IMR-90 (cell line): ENCODE data around the gene UGGT2. TPM values are rescaled to one million over a fixed set of nuclear protein-coding genes. Genes with fewer than 3 reads are reported as not detected.
A peak's percentile ranks its signal among the peaks of the same experiment; 100 is the strongest.

ENCODE experiments used
- ATAC-seq: fragments of 200-7000 bp; cut with Tn5 transposase; 2 replicates; pipeline ENCODE4 v1.9.1; 2020; ENCODE audit warnings: low read depth, mild to moderate bottlenecking, moderate library complexity
- BruUV-seq: library from RNA; stranded (reverse); fragments of 400-500 nt; replicated peaks from 2 replicates; lab custom pipeline; 2021; lab: Mats Ljungman, UMichigan
- CTCF ChIA-PET: fragments of 300-600 bp; formaldehyde crosslinking; extraction: SDS; loops from one replicate; lab custom pipeline; 2021; ENCODE audit warnings: antibody characterized with exemption; lab: Yijun Ruan, JAX
- POLR2A ChIA-PET: fragments of 300-600 bp; sonication (Branson Sonifier 250); formaldehyde crosslinking; loops from one replicate; lab custom pipeline; 2022; ENCODE audit warnings: antibody characterized with exemption; ENCODE audit not compliant: unreplicated experiment; lab: Charles Lee
- DNase-seq: peaks from one replicate; pipeline ENCODE4 v3.0.0; 2013
- H2AFZ ChIP-seq: replicated peaks from 2 replicates; pipeline ENCODE3; 2013; ENCODE audit warnings: low read length, mild to moderate bottlenecking; ENCODE audit not compliant: poor library complexity
- H2AK5ac ChIP-seq: 2 replicates; pipeline ENCODE4 v1.6.1; 2013; ENCODE audit warnings: low read depth, low read length, inconsistent platforms
- H2AK9ac ChIP-seq: replicated peaks from 2 replicates; pipeline ENCODE3; 2013; ENCODE audit warnings: mild to moderate bottlenecking, low read depth, low read length, moderate library complexity; ENCODE audit not compliant: poor library complexity
- H2BK120ac ChIP-seq: 2 replicates; pipeline ENCODE4 v1.6.1; 2013; ENCODE audit warnings: low read depth, low read length, inconsistent platforms
- H2BK15ac ChIP-seq: 3 replicates; pipeline ENCODE4 v1.6.1; 2013; ENCODE audit warnings: low read depth, low read length, inconsistent platforms
- H2BK20ac ChIP-seq: 2 replicates; pipeline ENCODE4 v1.6.1; 2013; ENCODE audit warnings: low read depth, mild to moderate bottlenecking, inconsistent platforms, low read length, moderate library complexity
- H2BK5ac ChIP-seq: 2 replicates; pipeline ENCODE4 v1.6.1; 2013; ENCODE audit warnings: mild to moderate bottlenecking, low read depth, low read length, inconsistent platforms; ENCODE audit not compliant: poor library complexity, severe bottlenecking
- H3K14ac ChIP-seq: replicated peaks from 2 replicates; pipeline ENCODE4 v1.6.1; 2013; ENCODE audit warnings: low read depth, low read length, inconsistent platforms
- H3K18ac ChIP-seq: 2 replicates; pipeline ENCODE4 v1.6.1; 2013; ENCODE audit warnings: low read depth, low read length, control low read depth
- H3K23ac ChIP-seq: 2 replicates; pipeline ENCODE4 v1.6.1; 2013; ENCODE audit warnings: low read depth, low read length, inconsistent platforms
- H3K27ac ChIP-seq: 2 replicates; pipeline ENCODE4 v1.5.1; 2013; ENCODE audit warnings: mild to moderate bottlenecking, control low read depth, low read length; ENCODE audit not compliant: insufficient read depth
- H3K27me3 ChIP-seq: 2 replicates; pipeline ENCODE4 v1.6.1; 2013; ENCODE audit warnings: low read length; ENCODE audit not compliant: control insufficient read depth, insufficient read depth
- H3K36me3 ChIP-seq: 2 replicates; pipeline ENCODE4 v1.6.1; 2013; ENCODE audit warnings: low read length, mixed read lengths; ENCODE audit not compliant: control insufficient read depth, insufficient read depth
- H3K4ac ChIP-seq: 2 replicates; pipeline ENCODE4 v1.6.1; 2013; ENCODE audit warnings: low read depth, low read length, inconsistent platforms
- H3K4me1 ChIP-seq: 2 replicates; pipeline ENCODE4 v1.6.1; 2013; ENCODE audit warnings: low read length, mixed read lengths; ENCODE audit not compliant: control insufficient read depth, insufficient read depth
- H3K4me2 ChIP-seq: 2 replicates; pipeline ENCODE4 v1.6.1; 2013; ENCODE audit warnings: low read depth, mild to moderate bottlenecking, control low read depth, low read length, moderate library complexity
- H3K4me3 ChIP-seq: 2 replicates; pipeline ENCODE4 v1.5.1; 2013; ENCODE audit warnings: low read depth, mild to moderate bottlenecking, control low read depth, low read length, moderate library complexity; ENCODE audit not compliant: insufficient read depth
- H3K56ac ChIP-seq: 2 replicates; pipeline ENCODE4 v1.6.1; 2013; ENCODE audit warnings: low read length, inconsistent platforms; ENCODE audit not compliant: insufficient read depth; ENCODE audit errors: extremely low read depth
- H3K79me1 ChIP-seq, 2 experiments: 2 replicates each; pipeline ENCODE4 v1.6.1; 2013; ENCODE audit warnings: low read length in 2 of 2, inconsistent platforms in 1 of 2, low read depth in 1 of 2
- H3K9ac ChIP-seq: 2 replicates; pipeline ENCODE4 v1.6.1; 2013; ENCODE audit warnings: low read depth, low read length, control low read depth
- H3K9me1 ChIP-seq: 2 replicates; pipeline ENCODE4 v1.6.1; 2013; ENCODE audit warnings: low read length, inconsistent platforms; ENCODE audit not compliant: insufficient read depth
- H3K9me3 ChIP-seq: 2 replicates; pipeline ENCODE4 v1.6.1; 2013; ENCODE audit warnings: low read length; ENCODE audit not compliant: control insufficient read depth, insufficient read depth
- H4K20me1 ChIP-seq: 2 replicates; pipeline ENCODE4 v1.6.1; 2013; ENCODE audit warnings: low read length, inconsistent platforms; ENCODE audit not compliant: insufficient read depth
- H4K5ac ChIP-seq: 2 replicates; pipeline ENCODE4 v1.6.1; 2013; ENCODE audit warnings: mild to moderate bottlenecking, low read depth, low read length, control low read depth
- H4K8ac ChIP-seq, 2 experiments: 2 replicates each; pipeline ENCODE4 v1.6.1; 2013; ENCODE audit warnings: low read depth in 2 of 2, low read length in 2 of 2, control low read depth in 1 of 2, inconsistent platforms in 1 of 2
- H4K91ac ChIP-seq: 2 replicates; pipeline ENCODE4 v1.6.1; 2013; ENCODE audit warnings: low read depth, low read length, inconsistent platforms; ENCODE audit not compliant: insufficient read depth
- RFX5 ChIP-seq: IDR thresholded peaks from 2 replicates; pipeline ENCODE4 v1.8.0; 2012; ENCODE audit warnings: low read depth, mild to moderate bottlenecking, low read length, moderate library complexity
- USF2 ChIP-seq: fragments of 150-350 bp; IDR thresholded peaks from 2 replicates; pipeline ENCODE4 v1.6.1; 2017; ENCODE audit warnings: mild to moderate bottlenecking, antibody characterized with exemption, low read length, low read depth
- WGBS, 2 experiments: methylation state at CpG; one replicate each; pipeline versions ENCODE4 v1.1.5 to v1.1.7; 2013; ENCODE audit warnings: missing lambda C conversion rate in 2 of 2; ENCODE audit not compliant: insufficient read length in 1 of 2; ENCODE audit errors: extremely low coverage in 2 of 2; 5-methylcytosine and 5-hydroxymethylcytosine counted together
- dilution Hi-C: fragments of 300-500 bp; cut with HindIII; formaldehyde crosslinking; loops from one replicate; pipeline ENCODE4 v1.14.3; 2018; ENCODE audit warnings: low sequenced_read_pairs; ENCODE audit not compliant: unreplicated experiment
- in situ Hi-C: fragments of 300-500 bp; cut with MboI; formaldehyde crosslinking; loops from 3 replicates; pipeline ENCODE4 v1.14.3; 2019; ENCODE audit warnings: low sequenced_read_pairs, inconsistent platforms, mixed read lengths
- intact Hi-C: fragments of 100-400 bp; cut with micrococcal nuclease; formaldehyde crosslinking; loops from 2 replicates; pipeline ENCODE4 v1.10.0; 2022
- polyA plus RNA-seq, 3 experiments: library from polyadenylated mRNA; depleted of rRNA; stranded (reverse); fragments of >200 nt; gene quantifications; 2 replicates each; pipeline ENCODE4 v1.2.3, GENCODE V29; 2012; ENCODE audit warnings: low replicate concordance in 1 of 3
- total RNA-seq: library from RNA; depleted of rRNA; stranded (reverse); fragments of >200 nt; gene quantifications from 2 replicates; pipeline ENCODE4 v1.2.3, GENCODE V29; 2012

The UGGT2 gene
- total and polyA plus RNA-seq, 2 of the 4 experiments (the other 2 are of a cell fraction), result 21.4 to 40.1 TPM

GRCh38 chr13:96090240-96091101 lies 37.3 kb upstream of the UGGT2 start (continued):
- TF ChIP-seq RFX5, result no peak

- no peaks in the 10 kb centered on the region for H3K9me1 ChIP-seq
- no peak within 1 kb of the TSS for H2BK5ac ChIP-seq
- BruUV-seq, result no TSS peak
- no peaks in the 10 kb centered on the region for H3K9me3 ChIP-seq
- no peak within 1 kb of the TSS for H3K4ac ChIP-seq
- no peak within 1 kb of the TSS for H3K18ac ChIP-seq
- no peak within 1 kb of the TSS for H2AK9ac ChIP-seq
- H3K79me1 ChIP-seq, result no peaks in the 10 kb centered on the region
- no peak within 1 kb of the TSS for H3K9ac ChIP-seq
- H4K20me1 ChIP-seq, result no peaks in the 10 kb centered on the region
- H3K27me3 ChIP-seq, result peaks cover 48% of the 10 kb centered on the region
- no peak within 1 kb of the TSS for H3K14ac ChIP-seq
- no peaks in the 10 kb centered on the region for H3K4me1 ChIP-seq
- no peak within 1 kb of the TSS for H2BK120ac ChIP-seq
- H4K8ac ChIP-seq, result no peak within 1 kb of the TSS
- no peaks in the 10 kb centered on the region for H3K36me3 ChIP-seq
- no peak within 1 kb of the TSS for H3K56ac ChIP-seq
- no peak for TF ChIP-seq USF2
- dilution Hi-C loops (no loop called here), in situ Hi-C loops (no loop called here), intact Hi-C loops (no loop called here)
- no peak within 1 kb of the TSS for H2AK5ac ChIP-seq
- 0% methylated on average over 13 of the region's 35 CpGs; no CpG with 5 or more reads in 1 of the 2 experiments for WGBS, 2 experiments
- H3K4me3 ChIP-seq, result peak within 1 kb of the TSS; percentile 38
- no peak within 1 kb of the TSS for H4K5ac ChIP-seq
- CTCF ChIA-PET, result no interaction called here
- H3K4me2 ChIP-seq, result peak within 1 kb of the TSS; percentile 83
- H2AFZ ChIP-seq, result peak within 1 kb of the TSS; percentile 80
- ATAC-seq (peak; percentile 65), DNase-seq (no peak)
- H4K91ac ChIP-seq, result no peak within 1 kb of the TSS
- no peak within 1 kb of the TSS for H3K27ac ChIP-seq
- POLR2A ChIA-PET, result no interaction called here
- H3K23ac ChIP-seq, result peak within 1 kb of the TSS; percentile 1; the same call in 1 of the 2 replicates
- H2BK15ac ChIP-seq, result no peak within 1 kb of the TSS
- no peak within 1 kb of the TSS for H2BK20ac ChIP-seq
Measured at GRCh38 chr13:96089749-96090239, 36.6 kb upstream of the UGGT2 start, which contains the start of gene HS6ST3. Gene HS6ST3 (plus strand): TSS chr13:96090107.
